ENCODE measurements around the gene MBNL1.

Gene MBNL1

DNA sequence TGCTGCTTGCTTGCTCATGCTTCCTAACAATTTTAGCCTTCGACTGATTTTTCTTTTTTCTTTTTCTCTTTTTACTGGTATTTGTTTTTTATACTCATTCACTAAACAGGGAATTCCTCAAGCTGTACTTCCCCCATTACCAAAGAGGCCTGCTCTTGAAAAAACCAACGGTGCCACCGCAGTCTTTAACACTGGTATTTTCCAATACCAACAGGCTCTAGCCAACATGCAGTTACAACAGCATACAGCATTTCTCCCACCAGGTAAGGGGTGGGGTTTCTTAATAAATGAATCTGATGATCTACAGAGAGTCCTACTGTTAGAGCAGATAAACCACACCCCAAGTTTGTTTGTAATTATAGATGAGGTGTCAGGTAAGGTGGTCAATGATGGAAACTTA is 178.8 kb downstream of the MBNL1 start:
- WGBS, 2 experiments (ENCODE audit: insufficient coverage in 2 of 2): no CpG with 5 or more reads among the region's 3 CpGs

GRCh38 chr3:152448091-152448490 is 179.4 kb downstream of the MBNL1 start:
- Histone ChIP-seq H3K4me1 (ENCODE audit: control insufficient read depth, insufficient read depth, low read length, poor library complexity, severe bottlenecking) (no peaks in the 10 kb centered on the region), H3K36me3 (ENCODE audit: control insufficient read depth, insufficient read depth, low read length) (peaks cover 42% of the 10 kb centered on the region), H3K27ac (ENCODE audit: low read depth, low read length, severe bottlenecking) (no peak overlapping the region), H3K4me3 (ENCODE audit: extremely low read depth, insufficient read depth, low read length, poor library complexity, severe bottlenecking) (no peak overlapping the region), H3K9me3 (ENCODE audit: control insufficient read depth, low read length) (no peaks in the 10 kb centered on the region)
- 100% methylated on average over 1 of the region's 1 CpG; no CpG with 5 or more reads in 1 of the 2 experiments for WGBS, 2 experiments (ENCODE audit: insufficient coverage in 2 of 2)

More for the DNA sequence above, 178.8 kb downstream of the MBNL1 start:
- Histone ChIP-seq H3K4me1 (ENCODE audit: control insufficient read depth, insufficient read depth, low read length, poor library complexity, severe bottlenecking) (peaks cover 1% of the 10 kb centered on the region), H3K36me3 (ENCODE audit: control insufficient read depth, insufficient read depth, low read length) (peaks cover 40% of the 10 kb centered on the region), H3K4me3 (ENCODE audit: extremely low read depth, insufficient read depth, low read length, poor library complexity, severe bottlenecking) (no peak overlapping the region), H3K9me3 (ENCODE audit: control insufficient read depth, low read length) (no peaks in the 10 kb centered on the region), H3K27ac (ENCODE audit: low read depth, low read length, severe bottlenecking) (no peak overlapping the region)

- no peak overlapping the region for H3K27ac ChIP-seq (ENCODE audit: low read depth, low read length, severe bottlenecking)
- no peaks in the 10 kb centered on the region for H3K4me1 ChIP-seq (ENCODE audit: control insufficient read depth, insufficient read depth, low read length, poor library complexity, severe bottlenecking)
- no peak overlapping the region for H3K4me3 ChIP-seq (ENCODE audit: extremely low read depth, insufficient read depth, low read length, poor library complexity, severe bottlenecking)
- 92 to 100% methylated on average over 1 of the region's 1 CpG for WGBS, 2 experiments (ENCODE audit: insufficient coverage in 2 of 2)
- H3K9me3 ChIP-seq (ENCODE audit: control insufficient read depth, low read length): no peaks in the 10 kb centered on the region
- peaks cover 40% of the 10 kb centered on the region for H3K36me3 ChIP-seq (ENCODE audit: control insufficient read depth, insufficient read depth, low read length)
Observed at GRCh38 chr3:152452318-152452717, 183.6 kb downstream of the MBNL1 start.

DNA sequence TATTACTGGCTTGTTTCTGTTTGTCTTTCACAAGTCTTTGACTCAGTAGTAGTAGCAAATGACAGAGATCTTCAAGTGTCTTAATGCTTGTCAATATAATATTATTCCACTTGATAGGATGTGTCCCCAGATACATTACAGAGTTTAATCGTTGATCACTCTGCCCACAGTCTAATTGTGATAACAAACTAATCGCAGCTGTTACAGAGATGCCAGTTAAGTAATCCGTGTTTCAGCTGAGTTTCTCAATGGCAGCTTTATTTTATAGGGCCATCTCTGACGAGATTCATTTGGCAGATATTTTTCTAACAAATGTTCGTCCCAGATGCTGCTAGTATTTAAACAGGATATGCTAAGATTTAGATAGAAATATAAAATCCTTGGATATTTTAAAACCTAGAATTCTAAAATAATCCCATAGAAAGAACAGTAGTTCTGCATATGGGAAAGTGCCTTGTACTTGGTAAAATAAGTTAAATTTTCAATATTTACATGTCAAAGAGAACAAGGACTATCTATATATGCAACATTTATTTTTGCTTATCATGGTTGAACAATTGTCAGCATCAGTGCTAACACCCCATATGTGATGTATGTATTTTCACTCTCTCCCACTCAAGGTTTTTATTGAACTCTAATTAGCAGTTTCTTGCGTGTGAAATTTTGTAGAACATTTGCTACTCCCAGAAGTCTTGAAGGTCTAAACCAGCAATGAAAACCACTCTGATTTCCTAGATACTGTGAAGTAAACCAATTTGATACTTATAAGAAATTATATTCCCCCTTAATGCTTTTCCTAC is 185.5 kb downstream of the MBNL1 start:
- H3K27ac ChIP-seq (ENCODE audit: low read depth, low read length, severe bottlenecking): no peak overlapping the region
- no peak overlapping the region for H3K4me3 ChIP-seq (ENCODE audit: extremely low read depth, insufficient read depth, low read length, poor library complexity, severe bottlenecking)
- no peaks in the 10 kb centered on the region for H3K4me1 ChIP-seq (ENCODE audit: control insufficient read depth, insufficient read depth, low read length, poor library complexity, severe bottlenecking)
- peaks cover 45% of the 10 kb centered on the region for H3K36me3 ChIP-seq (ENCODE audit: control insufficient read depth, insufficient read depth, low read length)
- no peaks in the 10 kb centered on the region for H3K9me3 ChIP-seq (ENCODE audit: control insufficient read depth, low read length)
- WGBS, 2 experiments (ENCODE audit: insufficient coverage in 2 of 2): 65 to 92% methylated on average over 3 to 4 of the region's 6 CpGs

GRCh38 chr3:152455989-152456388 is 187.3 kb downstream of the MBNL1 start:
- no peak overlapping the region for H3K4me3 ChIP-seq (ENCODE audit: extremely low read depth, insufficient read depth, low read length, poor library complexity, severe bottlenecking)
- no peaks in the 10 kb centered on the region for H3K9me3 ChIP-seq (ENCODE audit: control insufficient read depth, low read length)
- H3K4me1 ChIP-seq (ENCODE audit: control insufficient read depth, insufficient read depth, low read length, poor library complexity, severe bottlenecking): no peaks in the 10 kb centered on the region
- 96 to 98% methylated on average over 8 of the region's 8 CpGs for WGBS, 2 experiments (ENCODE audit: insufficient coverage in 2 of 2)
- peaks cover 45% of the 10 kb centered on the region for H3K36me3 ChIP-seq (ENCODE audit: control insufficient read depth, insufficient read depth, low read length)
- no peak overlapping the region for H3K27ac ChIP-seq (ENCODE audit: low read depth, low read length, severe bottlenecking)

- H3K27ac ChIP-seq (ENCODE audit: low read depth, low read length, severe bottlenecking): no peak overlapping the region
- no peak overlapping the region for H3K4me3 ChIP-seq (ENCODE audit: extremely low read depth, insufficient read depth, low read length, poor library complexity, severe bottlenecking)
- H3K9me3 ChIP-seq (ENCODE audit: control insufficient read depth, low read length): no peaks in the 10 kb centered on the region
- 91 to 92% methylated on average over 4 to 6 of the region's 7 CpGs for WGBS, 2 experiments (ENCODE audit: insufficient coverage in 2 of 2)
- H3K36me3 ChIP-seq (ENCODE audit: control insufficient read depth, insufficient read depth, low read length): peaks cover 46% of the 10 kb centered on the region
- H3K4me1 ChIP-seq (ENCODE audit: control insufficient read depth, insufficient read depth, low read length, poor library complexity, severe bottlenecking): no peaks in the 10 kb centered on the region
Observed at GRCh38 chr3:152457500-152458375, 189.0 kb downstream of the MBNL1 start.

GRCh38 chr3:152458376-152459117 is 189.8 kb downstream of the MBNL1 start:
- 88 to 100% methylated on average over 1 of the region's 5 CpGs for WGBS, 2 experiments (ENCODE audit: insufficient coverage in 2 of 2)
- Histone ChIP-seq H3K36me3 (ENCODE audit: control insufficient read depth, insufficient read depth, low read length) (peaks cover 53% of the 10 kb centered on the region), H3K9me3 (ENCODE audit: control insufficient read depth, low read length) (no peaks in the 10 kb centered on the region), H3K27ac (ENCODE audit: low read depth, low read length, severe bottlenecking) (no peak overlapping the region), H3K4me1 (ENCODE audit: control insufficient read depth, insufficient read depth, low read length, poor library complexity, severe bottlenecking) (no peaks in the 10 kb centered on the region), H3K4me3 (ENCODE audit: extremely low read depth, insufficient read depth, low read length, poor library complexity, severe bottlenecking) (no peak overlapping the region)

- WGBS, 2 experiments (ENCODE audit: insufficient coverage in 2 of 2): no CpG with 5 or more reads among the region's 2 CpGs
- no peak overlapping the region for H3K27ac ChIP-seq (ENCODE audit: low read depth, low read length, severe bottlenecking)
Observed at GRCh38 chr3:152459118-152459515, 190.4 kb downstream of the MBNL1 start.

GRCh38 chr3:152459572-152459971 is 190.8 kb downstream of the MBNL1 start:
- no peak overlapping the region for H3K4me3 ChIP-seq (ENCODE audit: extremely low read depth, insufficient read depth, low read length, poor library complexity, severe bottlenecking)
- no peaks in the 10 kb centered on the region for H3K9me3 ChIP-seq (ENCODE audit: control insufficient read depth, low read length)
- 100% methylated on average over 1 to 2 of the region's 2 CpGs for WGBS, 2 experiments (ENCODE audit: insufficient coverage in 2 of 2)
- no peak overlapping the region for H3K27ac ChIP-seq (ENCODE audit: low read depth, low read length, severe bottlenecking)
- peaks cover 55% of the 10 kb centered on the region for H3K36me3 ChIP-seq (ENCODE audit: control insufficient read depth, insufficient read depth, low read length)
- H3K4me1 ChIP-seq (ENCODE audit: control insufficient read depth, insufficient read depth, low read length, poor library complexity, severe bottlenecking): no peaks in the 10 kb centered on the region

More at GRCh38 chr3:152459118-152459515, 190.4 kb downstream of the MBNL1 start:
- no peaks in the 10 kb centered on the region for H3K9me3 ChIP-seq (ENCODE audit: control insufficient read depth, low read length)
- H3K36me3 ChIP-seq (ENCODE audit: control insufficient read depth, insufficient read depth, low read length): peaks cover 55% of the 10 kb centered on the region
- no peaks in the 10 kb centered on the region for H3K4me1 ChIP-seq (ENCODE audit: control insufficient read depth, insufficient read depth, low read length, poor library complexity, severe bottlenecking)
- H3K4me3 ChIP-seq (ENCODE audit: extremely low read depth, insufficient read depth, low read length, poor library complexity, severe bottlenecking): no peak overlapping the region

DNA sequence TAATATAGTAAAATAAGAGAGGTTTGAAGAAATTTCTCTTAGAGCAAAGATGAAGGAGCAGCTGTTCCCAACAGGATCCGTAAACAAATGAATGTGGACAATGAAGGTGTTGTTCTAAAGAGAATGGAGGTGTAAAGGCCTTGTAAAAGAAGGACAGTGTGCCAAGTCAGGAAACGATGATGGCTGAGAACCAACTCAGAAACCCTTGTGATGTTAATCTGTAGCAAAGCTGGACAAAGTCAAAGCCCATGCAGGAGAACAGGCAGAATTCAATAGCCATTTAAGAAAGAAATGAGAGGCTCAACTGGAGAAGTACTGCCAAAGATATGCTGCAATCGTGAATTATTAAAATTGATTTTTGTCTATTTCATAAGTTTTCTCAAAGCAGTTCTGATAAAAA is 192.2 kb downstream of the MBNL1 start:
- no peak overlapping the region for H3K27ac ChIP-seq (ENCODE audit: low read depth, low read length, severe bottlenecking)
- WGBS, 2 experiments (ENCODE audit: insufficient coverage in 2 of 2): 82 to 85% methylated on average over 2 to 3 of the region's 3 CpGs

More for the DNA sequence above, 192.2 kb downstream of the MBNL1 start:
- H3K9me3 ChIP-seq (ENCODE audit: control insufficient read depth, low read length): no peaks in the 10 kb centered on the region
- H3K4me1 ChIP-seq (ENCODE audit: control insufficient read depth, insufficient read depth, low read length, poor library complexity, severe bottlenecking): no peaks in the 10 kb centered on the region
- no peak overlapping the region for H3K4me3 ChIP-seq (ENCODE audit: extremely low read depth, insufficient read depth, low read length, poor library complexity, severe bottlenecking)
- H3K36me3 ChIP-seq (ENCODE audit: control insufficient read depth, insufficient read depth, low read length): peaks cover 55% of the 10 kb centered on the region

Data from mesodermal cell (in vitro differentiated cells).